Endothelial cell of umbilical vein (primary cell): ENCODE results near the gene GSTCD. TPM values are rescaled to one million over a fixed set of nuclear protein-coding genes. Genes with fewer than 3 reads are reported as not detected.

Source experiments
- BruUV-seq: library from RNA; stranded (reverse); fragments of 400-500 nt; replicated peaks from 2 replicates; lab custom pipeline; 2021; lab: Mats Ljungman, UMichigan
- CTCF ChIA-PET: fragments of 300-600, 350-600 bp; sonication (Branson Sonifier 250); formaldehyde crosslinking; loops from one replicate; lab custom pipeline; 2021; ENCODE audit warnings: antibody characterized with exemption, inconsistent platforms; lab: Charles Lee
- POLR2A ChIA-PET: fragments of 300-600, 350-600 bp; sonication (Branson Sonifier 250); formaldehyde crosslinking; loops from one replicate; lab custom pipeline; 2021; ENCODE audit warnings: antibody characterized with exemption, inconsistent platforms; lab: Charles Lee
- DNase-seq: peaks from one replicate; pipeline ENCODE4 v3.0.0-alpha.2; 2011; ENCODE audit warnings: low read depth, low spot score
- FAIRE-seq: peaks from 2 replicates; lab custom pipeline; 2011; peaks lifted over from hg19 to GRCh38; lab: Jason Lieb, UNC
- H2AFZ ChIP-seq: 2 replicates; pipeline ENCODE4 v1.6.0; 2012; ENCODE audit warnings: low read depth, low read length, control low read depth, inconsistent platforms
- H3K27ac ChIP-seq: 2 replicates; pipeline ENCODE4 v1.5.1; 2011; ENCODE audit warnings: low read depth, mild to moderate bottlenecking, control low read depth, low read length, moderate library complexity; ENCODE audit not compliant: insufficient read depth
- H3K27me3 ChIP-seq, 2 experiments: 2 replicates each; pipeline versions ENCODE4 v1.6.0 to v1.6.1; 2011; ENCODE audit warnings: low read length in 2 of 2, mixed read lengths in 1 of 2; ENCODE audit not compliant: control insufficient read depth in 2 of 2, insufficient read depth in 2 of 2
- H3K36me3 ChIP-seq, 2 experiments: 2 replicates in 1 of 2; 3 replicates in 1 of 2; pipeline ENCODE4 v1.5.1; 2011; ENCODE audit warnings: low read length in 2 of 2, mild to moderate bottlenecking in 1 of 2, moderate library complexity in 1 of 2; ENCODE audit not compliant: control insufficient read depth in 2 of 2, insufficient read depth in 2 of 2; ENCODE audit errors: extremely low read depth in 1 of 2
- H3K4me1 ChIP-seq: 3 replicates; pipeline ENCODE4 v1.5.1; 2011; ENCODE audit warnings: mild to moderate bottlenecking, low read length; ENCODE audit not compliant: control insufficient read depth, insufficient read depth; ENCODE audit errors: extremely low read depth
- H3K4me2 ChIP-seq: 2 replicates; pipeline ENCODE4 v1.6.1; 2011; ENCODE audit warnings: low read length, control low read depth, mixed read lengths; ENCODE audit not compliant: insufficient read depth
- H3K4me3 ChIP-seq, 3 experiments: fragments of 200-600 bp in 1 of 3; sonication (generic), shearing (Covaris generic) in 1 of 3; replicated peaks in 1 of 3; 2 replicates each; pipeline ENCODE4 v1.5.1; 2011 to 2016; ENCODE audit warnings: control low read depth in 3 of 3, low read length in 3 of 3, mild to moderate bottlenecking in 2 of 3, inconsistent platforms in 1 of 3, low read depth in 1 of 3, moderate library complexity in 1 of 3; ENCODE audit not compliant: insufficient read depth in 1 of 3
- H3K79me2 ChIP-seq: 2 replicates; pipeline ENCODE4 v1.6.0; 2012; ENCODE audit warnings: low read length, inconsistent platforms; ENCODE audit not compliant: control insufficient read depth, insufficient read depth
- H3K9ac ChIP-seq: replicated peaks from 2 replicates; pipeline ENCODE3; 2011; ENCODE audit warnings: low read length, control low read depth; ENCODE audit not compliant: insufficient read depth; ENCODE audit errors: extremely low read depth
- H3K9me1 ChIP-seq: replicated peaks from 3 replicates; pipeline ENCODE4 v1.6.0; 2011; ENCODE audit warnings: mild to moderate bottlenecking, low read length; ENCODE audit not compliant: control insufficient read depth, insufficient read depth; ENCODE audit errors: extremely low read depth
- H3K9me3 ChIP-seq: replicated peaks from 2 replicates; pipeline ENCODE4 v1.5.1; 2012; ENCODE audit warnings: low read length, inconsistent platforms; ENCODE audit not compliant: control insufficient read depth, insufficient read depth
- H4K20me1 ChIP-seq: replicated peaks from 2 replicates; pipeline ENCODE3; 2011; ENCODE audit warnings: mild to moderate bottlenecking, low read length; ENCODE audit not compliant: control insufficient read depth, insufficient read depth; ENCODE audit errors: extremely low read depth
- CTCF ChIP-seq, 2 donors: IDR thresholded peaks; 1 replicate in 1 of 2; 2 replicates in 1 of 2; pipeline ENCODE4 v1.5.1; 2011; ENCODE audit warnings: low read length in 2 of 2, mild to moderate bottlenecking in 2 of 2, moderate library complexity in 2 of 2, control low read depth in 1 of 2, inconsistent platforms in 1 of 2, low read depth in 1 of 2; ENCODE audit not compliant: insufficient read depth in 1 of 2; ENCODE audit errors: extremely low read depth in 1 of 2
- EZH2 ChIP-seq: IDR thresholded peaks from 2 replicates; pipeline ENCODE4 v1.6.1; 2012; ENCODE audit warnings: borderline replicate concordance, low read depth, mild to moderate bottlenecking, moderate library complexity, low read length, inconsistent platforms; ENCODE audit not compliant: severe bottlenecking
- FOS ChIP-seq: IDR thresholded peaks from 2 replicates; pipeline ENCODE4 v1.6.1; 2011; ENCODE audit warnings: mild to moderate bottlenecking, low read length, moderate library complexity, borderline replicate concordance; ENCODE audit not compliant: insufficient read depth
- GATA2 ChIP-seq: IDR thresholded peaks from 2 replicates; pipeline ENCODE4 v1.7.0; 2011; ENCODE audit warnings: low read depth, mild to moderate bottlenecking, moderate library complexity, mixed read lengths, low read length; ENCODE audit not compliant: insufficient read length, insufficient read depth
- JUN ChIP-seq: IDR thresholded peaks from 2 replicates; pipeline ENCODE4 v1.6.1; 2011; ENCODE audit warnings: borderline replicate concordance, low read depth; ENCODE audit not compliant: insufficient read length, insufficient read depth
- MYC ChIP-seq: IDR thresholded peaks from one replicate; pipeline ENCODE4 v1.6.1; 2011; ENCODE audit warnings: mild to moderate bottlenecking, low read depth, low read length
- POLR2A ChIP-seq: IDR thresholded peaks from 2 replicates; pipeline ENCODE4 v1.6.1; 2012; ENCODE audit warnings: low read depth, mild to moderate bottlenecking, control low read depth, low read length
- POLR2AphosphoS5 ChIP-seq: IDR thresholded peaks from 2 replicates; pipeline ENCODE4 v1.6.1; 2012; ENCODE audit warnings: low read depth, mild to moderate bottlenecking, control low read depth, low read length, moderate library complexity; ENCODE audit not compliant: insufficient read depth
- dilution Hi-C: fragments of 300-500 bp; cut with MboI; formaldehyde crosslinking; loops from one replicate; pipeline ENCODE4 v1.15.0; 2019; ENCODE audit warnings: low sequenced_read_pairs; ENCODE audit not compliant: extremely low pct_ligation_motif_present
- intact Hi-C: fragments of 100-400 bp; cut with micrococcal nuclease; formaldehyde crosslinking; loops from one replicate; pipeline ENCODE4 v1.10.0; 2022
- polyA plus RNA-seq, 4 experiments: library from polyadenylated mRNA; depleted of rRNA in 3 of 4; stranded (reverse) in 3 of 4; unstranded in 1 of 4; fragments of >200 nt; gene quantifications; 2 replicates each; pipeline versions ENCODE4 v1.2.1 to v1.2.3, GENCODE V29; 2011 to 2012; ENCODE audit warnings: missing spikeins in 1 of 4
- total RNA-seq: library from RNA; stranded (reverse); gene quantifications from 2 replicates; pipeline ENCODE4 v1.2.3, GENCODE V29; 2021
- TF ChIP-seq, protein P1 (sequence below): IDR thresholded peaks from 2 replicates; pipeline ENCODE4 v1.6.1; 2011; ENCODE audit not compliant: insufficient read depth, insufficient read length

Gene GSTCD
- total and polyA plus RNA-seq, 2 donors (not counting 3 experiments of a cell fraction or from before 2014, with no cell fraction given), result 3.3 to 11.3 TPM

GRCh38 chr4:105836537-105836936 is 128.0 kb downstream of the GSTCD start:
- Histone ChIP-seq H3K27me3 (no peaks in the 10 kb centered on the region), H3K4me3 (no peak overlapping the region), H3K79me2 (no peaks in the 10 kb centered on the region), H3K9me3 (no peaks in the 10 kb centered on the region), H3K9ac (no peak overlapping the region), H2AFZ (no peak overlapping the region), H3K36me3 (no peaks in the 10 kb centered on the region), H4K20me1 (no peaks in the 10 kb centered on the region), H3K4me1 (no peaks in the 10 kb centered on the region), H3K27ac (no peak overlapping the region), H3K4me2 (no peak overlapping the region), H3K9me1 (no peaks in the 10 kb centered on the region)
- no peak for TF ChIP-seq EZH2
- TF ChIP-seq, protein P1, sequence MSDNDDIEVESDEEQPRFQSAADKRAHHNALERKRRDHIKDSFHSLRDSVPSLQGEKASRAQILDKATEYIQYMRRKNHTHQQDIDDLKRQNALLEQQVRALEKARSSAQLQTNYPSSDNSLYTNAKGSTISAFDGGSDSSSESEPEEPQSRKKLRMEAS, result no peak
- TF ChIP-seq CTCF (IDR thresholded peaks at IDR 0.05; ENCODE audit: extremely low read depth in 1 of 2, insufficient read depth in 1 of 2, low read depth in 1 of 2, low read length in 2 of 2), result no peak
- no peak for TF ChIP-seq MYC
- no peak for TF ChIP-seq JUN
- DNase-seq, result no peak
- intact Hi-C loops, result no loop called here
- BruUV-seq, result no TSS peak
- ChIA-PET POLR2A (no interaction called here), CTCF (interaction anchor here (0.8 kb wide), 1 partner anchor 11 kb away, joined by 3 read pairs; no protein-coding TSS in a partner anchor)
- dilution Hi-C loops, result no loop called here
- FAIRE-seq, result no peak

- Histone ChIP-seq H3K36me3 (no peaks in the 10 kb centered on the region), H3K4me1 (no peaks in the 10 kb centered on the region), H2AFZ (no peak overlapping the region), H4K20me1 (no peaks in the 10 kb centered on the region), H3K4me2 (no peak overlapping the region), H3K27ac (no peak overlapping the region), H3K9me3 (no peaks in the 10 kb centered on the region), H3K4me3 (no peak overlapping the region), H3K27me3 (no peaks in the 10 kb centered on the region), H3K9ac (no peak overlapping the region), H3K9me1 (no peaks in the 10 kb centered on the region), H3K79me2 (no peaks in the 10 kb centered on the region)
- POLR2A ChIA-PET, result no interaction called here
- dilution Hi-C loops, result no loop called here
- FAIRE-seq (no peak), DNase-seq (no peak)
- TF ChIP-seq POLR2A, result no peak
- no peak for TF ChIP-seq POLR2AphosphoS5
- TF ChIP-seq MYC, result no peak
- TF ChIP-seq FOS, result no peak
- TF ChIP-seq JUN, result no peak
- TF ChIP-seq GATA2, result no peak
- TF ChIP-seq, protein P1, result no peak
- TF ChIP-seq EZH2, result no peak
- TF ChIP-seq CTCF (IDR thresholded peaks at IDR 0.05; ENCODE audit: extremely low read depth in 1 of 2, insufficient read depth in 1 of 2, low read depth in 1 of 2, low read length in 2 of 2), result no peak
- CTCF ChIA-PET, result interaction anchor here (0.8 kb wide), 1 partner anchor 11 kb away, joined by 3 read pairs; no protein-coding TSS in a partner anchor
- BruUV-seq, result no TSS peak
- intact Hi-C loops, result no loop called here
Observed at GRCh38 chr4:105837037-105837436, 128.5 kb downstream of the GSTCD start.
